GM12872 (cell line): ENCODE results near the gene GLCCI1.

Experiments
- CTCF ChIP-seq: IDR thresholded peaks from 3 replicates; pipeline ENCODE4 v1.5.1; 2011; ENCODE audit warnings: low read depth, mild to moderate bottlenecking, low read length, moderate library complexity; ENCODE audit not compliant: insufficient read depth

GLCCI1 gene

GRCh38 chr7:8119262-8119661 lies 150.7 kb downstream of the GLCCI1 start:
- TF ChIP-seq CTCF = no peak

GRCh38 chr7:8120390-8121058 lies 151.9 kb downstream of the GLCCI1 start:
- no peak for TF ChIP-seq CTCF

GRCh38 chr7:8121243-8121642 lies 152.6 kb downstream of the GLCCI1 start:
- TF ChIP-seq CTCF = no peak

GRCh38 chr7:8125680-8126444 lies 157.3 kb downstream of the GLCCI1 start:
- TF ChIP-seq CTCF = peak; percentile 27; the same call in 1 of the 3 replicates

- no peak for TF ChIP-seq CTCF
Measured at GRCh38 chr7:8126601-8127167, 158.1 kb downstream of the GLCCI1 start.

- no peak for TF ChIP-seq CTCF
Measured at GRCh38 chr7:8128449-8129317, 160.1 kb downstream of the GLCCI1 start.

GRCh38 chr7:8129318-8129659 lies 160.7 kb downstream of the GLCCI1 start:
- no peak for TF ChIP-seq CTCF
